ENCODE results near the gene KLK12. TPM values are rescaled to one million over a fixed set of nuclear protein-coding genes. Genes with fewer than 3 reads are reported as not detected.

KLK12 gene
- total and polyA plus RNA-seq, 9 of the 15 experiments (the other 6 are each of a cell fraction or from before 2014, with no cell fraction given): not detected

DNA sequence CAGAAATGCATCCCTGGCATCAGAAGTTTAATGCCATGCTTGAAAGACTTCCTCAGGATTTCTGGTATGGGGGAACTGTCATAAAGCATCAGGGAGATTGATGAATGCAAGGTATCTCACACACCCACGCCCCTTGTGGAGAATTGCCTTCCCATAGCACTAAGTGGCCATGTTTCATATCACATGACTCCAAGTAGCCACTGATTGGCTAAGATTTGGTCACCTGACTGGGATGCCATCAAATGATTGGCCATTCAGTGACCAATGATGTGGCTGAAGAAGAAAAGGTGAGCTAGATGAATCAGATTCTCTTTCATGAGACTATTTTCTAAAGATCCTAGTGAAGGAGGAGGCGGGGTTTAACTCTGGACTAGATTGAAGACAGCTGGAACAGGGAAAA lies 40.7 kb downstream of the KLK12 start (continued):
- TF ChIP-seq, protein P1, sequence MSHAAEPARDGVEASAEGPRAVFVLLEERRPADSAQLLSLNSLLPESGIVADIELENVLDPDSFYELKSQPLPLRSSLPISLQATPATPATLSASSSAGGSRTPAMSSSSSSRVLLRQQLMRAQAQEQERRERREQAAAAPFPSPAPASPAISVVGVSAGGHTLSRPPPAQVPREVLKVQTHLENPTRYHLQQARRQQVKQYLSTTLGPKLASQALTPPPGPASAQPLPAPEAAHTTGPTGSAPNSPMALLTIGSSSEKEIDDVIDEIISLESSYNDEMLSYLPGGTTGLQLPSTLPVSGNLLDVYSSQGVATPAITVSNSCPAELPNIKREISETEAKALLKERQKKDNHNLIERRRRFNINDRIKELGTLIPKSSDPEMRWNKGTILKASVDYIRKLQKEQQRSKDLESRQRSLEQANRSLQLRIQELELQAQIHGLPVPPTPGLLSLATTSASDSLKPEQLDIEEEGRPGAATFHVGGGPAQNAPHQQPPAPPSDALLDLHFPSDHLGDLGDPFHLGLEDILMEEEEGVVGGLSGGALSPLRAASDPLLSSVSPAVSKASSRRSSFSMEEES (CRISPR knock-in tag; IDR thresholded peaks at IDR 0.05): peak; percentile 92
- TF ChIP-seq TOE1 (IDR thresholded peaks at IDR 0.05; ENCODE audit: borderline replicate concordance): peak; percentile 93
- TF ChIP-seq TOE1 (CRISPR knock-in tag; IDR thresholded peaks at IDR 0.05; ENCODE audit: borderline replicate concordance, low read depth): no peak
- peak; percentile 17 to 89 (median 31) for TF ChIP-seq YY1 (IDR thresholded peaks at IDR 0.05; ENCODE audit: borderline replicate concordance in 1 of 3, control insufficient read depth in 1 of 3, extremely low read depth in 1 of 3, insufficient read depth in 3 of 3, insufficient read length in 1 of 3, insufficient replicate concordance in 2 of 3, low read depth in 1 of 3, low read length in 2 of 3)
- TF ChIP-seq ZNF121 (CRISPR knock-in tag; conservative IDR thresholded peaks at IDR 0.05): no peak
- TF ChIP-seq, protein P2, sequence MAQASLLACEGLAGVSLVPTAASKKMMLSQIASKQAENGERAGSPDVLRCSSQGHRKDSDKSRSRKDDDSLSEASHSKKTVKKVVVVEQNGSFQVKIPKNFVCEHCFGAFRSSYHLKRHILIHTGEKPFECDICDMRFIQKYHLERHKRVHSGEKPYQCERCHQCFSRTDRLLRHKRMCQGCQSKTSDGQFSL (CRISPR knock-in tag; IDR thresholded peaks at IDR 0.05): no peak
- TF ChIP-seq, protein P2 (tag; IDR thresholded peaks at IDR 0.05): no peak
- TF ChIP-seq RAD51 (IDR thresholded peaks at IDR 0.05; ENCODE audit: borderline replicate concordance, low read depth): peak; percentile 96
- TF ChIP-seq CBFA2T2 (conservative IDR thresholded peaks at IDR 0.05): peak; percentile 81
- TF ChIP-seq L3MBTL2 (IDR thresholded peaks at IDR 0.05): peak; percentile 78; the same call in 1 of the 2 replicates

All from K562 (cell line).